ENCODE results near the gene PRPF6. TPM values are rescaled to one million over a fixed set of nuclear protein-coding genes. Genes with fewer than 3 reads are reported as not detected.
A peak's percentile ranks its signal among the peaks of the same experiment; 100 is the strongest.

PRPF6 gene
- total and polyA plus RNA-seq, 2 donors (not counting 1 experiment from before 2014, with no cell fraction given) = 31.7 to 82.9 TPM

DNA sequence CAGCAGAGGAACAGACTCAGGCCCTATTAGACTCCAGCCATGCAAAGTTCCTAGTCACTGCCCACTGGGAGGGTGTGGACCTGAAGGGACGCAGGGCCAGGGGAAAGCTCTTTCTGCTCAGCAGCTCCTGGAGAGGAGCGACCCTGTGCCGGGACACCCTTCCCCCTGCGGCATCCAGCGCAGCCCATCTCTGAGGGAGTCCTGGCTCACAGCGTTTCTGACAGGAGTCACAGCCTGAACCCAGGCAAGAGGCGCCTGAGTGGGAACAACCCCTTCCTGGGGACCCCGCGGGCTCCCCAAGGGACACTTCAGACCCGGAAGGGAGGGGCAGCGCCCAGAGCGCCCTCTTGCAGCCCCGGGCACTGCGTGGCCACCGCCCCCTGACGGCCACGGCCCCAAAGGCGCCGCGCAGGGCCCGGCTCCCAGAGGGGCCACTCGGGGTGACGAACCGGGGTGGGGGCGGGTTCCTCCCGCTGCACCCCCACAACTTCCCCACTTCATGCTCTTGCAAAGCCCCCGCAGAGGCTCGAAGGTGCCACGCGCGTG, 25.6 kb upstream of the PRPF6 start:
- Mint-ChIP-seq H3K4me3 (peak overlapping the region; percentile 90), H3K9me3 (ENCODE audit: insufficient read depth) (no peaks in the 10 kb centered on the region), H3K27me3 (no peaks in the 10 kb centered on the region), H3K27ac (peak overlapping the region; percentile 90), H3K4me1 (peaks cover 41% of the 10 kb centered on the region)
- no peak for TF ChIP-seq EZH2 (IDR thresholded peaks at IDR 0.05; ENCODE audit: borderline replicate concordance, insufficient read depth, low read depth, low read length, poor library complexity, severe bottlenecking)
- TF ChIP-seq, protein P1, sequence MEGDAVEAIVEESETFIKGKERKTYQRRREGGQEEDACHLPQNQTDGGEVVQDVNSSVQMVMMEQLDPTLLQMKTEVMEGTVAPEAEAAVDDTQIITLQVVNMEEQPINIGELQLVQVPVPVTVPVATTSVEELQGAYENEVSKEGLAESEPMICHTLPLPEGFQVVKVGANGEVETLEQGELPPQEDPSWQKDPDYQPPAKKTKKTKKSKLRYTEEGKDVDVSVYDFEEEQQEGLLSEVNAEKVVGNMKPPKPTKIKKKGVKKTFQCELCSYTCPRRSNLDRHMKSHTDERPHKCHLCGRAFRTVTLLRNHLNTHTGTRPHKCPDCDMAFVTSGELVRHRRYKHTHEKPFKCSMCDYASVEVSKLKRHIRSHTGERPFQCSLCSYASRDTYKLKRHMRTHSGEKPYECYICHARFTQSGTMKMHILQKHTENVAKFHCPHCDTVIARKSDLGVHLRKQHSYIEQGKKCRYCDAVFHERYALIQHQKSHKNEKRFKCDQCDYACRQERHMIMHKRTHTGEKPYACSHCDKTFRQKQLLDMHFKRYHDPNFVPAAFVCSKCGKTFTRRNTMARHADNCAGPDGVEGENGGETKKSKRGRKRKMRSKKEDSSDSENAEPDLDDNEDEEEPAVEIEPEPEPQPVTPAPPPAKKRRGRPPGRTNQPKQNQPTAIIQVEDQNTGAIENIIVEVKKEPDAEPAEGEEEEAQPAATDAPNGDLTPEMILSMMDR (IDR thresholded peaks at IDR 0.05) = peak; percentile 27
- WGBS (ENCODE audit: insufficient coverage) = 2% methylated on average over 31 of the region's 31 CpGs
- H3K27me3 ChIP-seq (replicated peaks in 1 of 4; ENCODE audit: control extremely low read depth in 1 of 4, control insufficient read depth in 3 of 4, insufficient read depth in 4 of 4, low read length in 3 of 4) = no peaks in the 10 kb centered on the region
- DNase-seq (no peak), ATAC-seq (ENCODE audit: low read depth) (peak; percentile 25)
- peak overlapping the region; percentile 57 to 85 for H3K27ac ChIP-seq (ENCODE audit: low read length in 2 of 2)
- H2AFZ ChIP-seq (ENCODE audit: insufficient read depth, low read depth, low read length, poor library complexity, severe bottlenecking) = peak overlapping the region; percentile 98
- peaks cover 55% of the 10 kb centered on the region for H4K20me1 ChIP-seq (ENCODE audit: control insufficient read depth, insufficient read depth, low read length, poor library complexity, severe bottlenecking)
- peak overlapping the region; percentile 93 for H3K9ac ChIP-seq (ENCODE audit: low read length)
- POLR2A ChIA-PET = interaction anchor here (0.6 to 1.7 kb wide), 3 partner anchors 14 to 61 kb away, joined by 3 to 7 read pairs (median 3); partner anchors contain the start of genes DNAJC5, PRPF6 and SAMD10
- peaks cover 46 to 56% of the 10 kb centered on the region in 2 donors for H3K4me1 ChIP-seq (ENCODE audit: control insufficient read depth in 2 of 2, insufficient read depth in 2 of 2, low read length in 2 of 2)
- H3K4me2 ChIP-seq (replicated peaks; ENCODE audit: low read depth, low read length, poor library complexity, severe bottlenecking) = peak overlapping the region; percentile 81
- H3K36me3 ChIP-seq (replicated peaks in 1 of 2; ENCODE audit: control extremely low read depth in 1 of 2, control insufficient read depth in 1 of 2, extremely low read depth in 1 of 2, insufficient read depth in 2 of 2, low read length in 1 of 2) = no peaks in the 10 kb centered on the region
- CTCF ChIA-PET = interaction anchor here (0.7 to 1.2 kb wide), 5 partner anchors 13 to 169 kb away, joined by 3 to 4 read pairs (median 4); no protein-coding TSS in a partner anchor
- no peaks in the 10 kb centered on the region for H3K9me3 ChIP-seq (ENCODE audit: control extremely low read depth in 1 of 3, control insufficient read depth in 2 of 3, insufficient read depth in 1 of 3, low read length in 2 of 3)
- peaks cover 58% of the 10 kb centered on the region for H3K79me2 ChIP-seq (ENCODE audit: control insufficient read depth, insufficient read depth, low read length)
- intact Hi-C loops (cut with micrococcal nuclease) = loop anchor here (1.0 to 5.0 kb wide), 3 partner anchors 46 to 418 kb away; partner anchors contain the start of genes PTK6 and RGS19
- peak overlapping the region; percentile 16 to 91 (median 84) for H3K4me3 ChIP-seq (ENCODE audit: control extremely low read depth in 1 of 5, extremely low read depth in 1 of 5, insufficient read depth in 1 of 5, low read depth in 2 of 5, low read length in 4 of 5)
